ENCODE data around the gene TIMMDC1. TPM values are rescaled to one million over a fixed set of nuclear protein-coding genes. Genes with fewer than 3 reads are reported as not detected.

TIMMDC1 gene
- total and polyA plus RNA-seq, 10 of the 15 experiments (the other 5 are each of a cell fraction or from before 2014, with no cell fraction given): 55.9 to 146 (median 72.1) TPM

DNA sequence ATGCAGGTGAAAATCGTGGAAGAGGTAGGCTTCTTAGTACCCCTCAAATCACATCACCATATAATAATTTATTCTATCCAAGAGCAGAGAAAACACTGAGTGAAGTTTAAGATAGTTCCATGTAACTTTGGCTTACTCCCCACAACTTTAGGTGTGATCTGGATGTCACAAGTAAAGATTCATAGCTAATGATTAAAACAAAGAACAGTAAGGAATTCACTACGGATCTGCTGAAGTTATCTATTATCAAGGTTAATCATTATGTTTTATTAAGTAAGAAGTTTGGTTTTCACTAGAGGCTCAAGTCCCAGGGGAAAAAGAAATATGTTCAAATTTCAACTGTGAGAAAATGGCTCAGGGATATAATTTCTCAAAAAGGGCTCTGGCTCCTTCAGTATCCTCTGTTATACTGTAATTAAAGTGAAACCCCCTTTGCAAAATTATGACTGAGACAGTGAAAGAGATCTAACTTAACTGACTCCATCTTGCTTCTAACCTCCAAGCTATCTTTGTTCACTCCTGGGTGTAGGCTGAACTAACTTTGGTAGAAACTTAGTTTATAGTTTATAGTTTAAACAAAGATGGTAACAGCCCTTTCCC is 43.9 kb downstream of the TIMMDC1 start:
- peak overlapping the region; percentile 51 for H3K4me2 ChIP-seq (ENCODE audit: control insufficient read depth, insufficient read depth)
- FAIRE-seq (no peak), ATAC-seq (peak; percentile 26), DNase-seq (ENCODE audit: low read depth, low spot score) (no peak)
- intact Hi-C loops (cut with micrococcal nuclease; ENCODE audit: unreplicated experiment): no loop called here
- ChIA-PET SMC1A (ENCODE audit: uncharacterized antibody, unreplicated experiment) (interaction anchor here (1.0 to 4.0 kb wide), 10 partner anchors 8 to 130 kb away, joined by 3 to 28 read pairs (median 6); partner anchors contain the start of gene CD80), RAD21 (ENCODE audit: unreplicated experiment) (interaction anchor here (1.3 to 6.0 kb wide), 6 partner anchors 15 to 134 kb away, joined by 3 to 27 read pairs (median 4); partner anchors contain the start of gene TMEM39A), POLR2A (interaction anchor here (0.6 to 2.3 kb wide), 7 partner anchors 14 to 87 kb away, joined by 3 to 11 read pairs (median 4); partner anchors contain the start of gene TIMMDC1), CTCF (interaction anchor here (0.8 to 1.7 kb wide), 5 partner anchors 8 to 139 kb away, joined by 3 to 7 read pairs (median 4); partner anchors contain the start of gene CD80)
- H3K4me1 ChIP-seq (ENCODE audit: control insufficient read depth, insufficient read depth, low read length): peaks cover 16% of the 10 kb centered on the region
- H3K9me3 ChIP-seq (replicated peaks; ENCODE audit: control insufficient read depth, insufficient read depth, low read length): no peaks in the 10 kb centered on the region; the same call in 1 of the 3 replicates
- H2AFZ ChIP-seq (ENCODE audit: control insufficient read depth, low read depth, low read length): no peak overlapping the region
- peak overlapping the region; percentile 55 for H3K27ac ChIP-seq (ENCODE audit: control insufficient read depth, insufficient read depth)
- 0 out of 2 replicates have a peak overlapping the region, but pooled peaks have one; percentile 17 for H3K4me3 ChIP-seq
- in situ Hi-C loops (cut with MboI): no loop called here
- H3K9ac ChIP-seq (ENCODE audit: control insufficient read depth, insufficient read depth, low read length): no peak overlapping the region
- H3K27me3 ChIP-seq (replicated peaks in 1 of 2; ENCODE audit: control insufficient read depth in 2 of 2, insufficient read depth in 2 of 2, low read length in 1 of 2): no peaks in the 10 kb centered on the region
- H4K20me1 ChIP-seq (ENCODE audit: control insufficient read depth, insufficient read depth): no peaks in the 10 kb centered on the region
- BruUV-seq (replicated peaks): no TSS peak
- peaks cover 0 to 40% of the 10 kb centered on the region in 2 experiments for H3K36me3 ChIP-seq (ENCODE audit: control insufficient read depth in 2 of 2, insufficient read depth in 2 of 2, low read length in 1 of 2)
- WGBS (ENCODE audit: insufficient coverage, insufficient replicate concordance, low lambda C conversion rate, missing lambda C conversion rate): 2% methylated on average over 2 of the region's 2 CpGs
- peaks cover 83% of the 10 kb centered on the region for H3K79me2 ChIP-seq (ENCODE audit: control insufficient read depth, insufficient read depth, low read length)
- TF ChIP-seq, protein P1, sequence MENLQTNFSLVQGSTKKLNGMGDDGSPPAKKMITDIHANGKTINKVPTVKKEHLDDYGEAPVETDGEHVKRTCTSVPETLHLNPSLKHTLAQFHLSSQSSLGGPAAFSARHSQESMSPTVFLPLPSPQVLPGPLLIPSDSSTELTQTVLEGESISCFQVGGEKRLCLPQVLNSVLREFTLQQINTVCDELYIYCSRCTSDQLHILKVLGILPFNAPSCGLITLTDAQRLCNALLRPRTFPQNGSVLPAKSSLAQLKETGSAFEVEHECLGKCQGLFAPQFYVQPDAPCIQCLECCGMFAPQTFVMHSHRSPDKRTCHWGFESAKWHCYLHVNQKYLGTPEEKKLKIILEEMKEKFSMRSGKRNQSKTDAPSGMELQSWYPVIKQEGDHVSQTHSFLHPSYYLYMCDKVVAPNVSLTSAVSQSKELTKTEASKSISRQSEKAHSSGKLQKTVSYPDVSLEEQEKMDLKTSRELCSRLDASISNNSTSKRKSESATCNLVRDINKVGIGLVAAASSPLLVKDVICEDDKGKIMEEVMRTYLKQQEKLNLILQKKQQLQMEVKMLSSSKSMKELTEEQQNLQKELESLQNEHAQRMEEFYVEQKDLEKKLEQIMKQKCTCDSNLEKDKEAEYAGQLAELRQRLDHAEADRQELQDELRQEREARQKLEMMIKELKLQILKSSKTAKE (IDR thresholded peaks at IDR 0.05; ENCODE audit: low read depth, poor library complexity, severe bottlenecking): no peak
- TF ChIP-seq, protein P2, sequence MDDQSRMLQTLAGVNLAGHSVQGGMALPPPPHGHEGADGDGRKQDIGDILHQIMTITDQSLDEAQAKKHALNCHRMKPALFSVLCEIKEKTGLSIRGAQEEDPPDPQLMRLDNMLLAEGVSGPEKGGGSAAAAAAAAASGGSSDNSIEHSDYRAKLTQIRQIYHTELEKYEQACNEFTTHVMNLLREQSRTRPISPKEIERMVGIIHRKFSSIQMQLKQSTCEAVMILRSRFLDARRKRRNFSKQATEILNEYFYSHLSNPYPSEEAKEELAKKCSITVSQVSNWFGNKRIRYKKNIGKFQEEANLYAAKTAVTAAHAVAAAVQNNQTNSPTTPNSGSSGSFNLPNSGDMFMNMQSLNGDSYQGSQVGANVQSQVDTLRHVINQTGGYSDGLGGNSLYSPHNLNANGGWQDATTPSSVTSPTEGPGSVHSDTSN (IDR thresholded peaks at IDR 0.05; ENCODE audit: insufficient replicate concordance, low read depth, low read length): no peak
- TF ChIP-seq MTA2 (IDR thresholded peaks at IDR 0.05; ENCODE audit: low read depth) (no peak), MYB (IDR thresholded peaks at IDR 0.05; ENCODE audit: borderline replicate concordance, low read depth, low read length) (no peak), MEF2B (IDR thresholded peaks at IDR 0.05; ENCODE audit: partially characterized antibody, poor library complexity, severe bottlenecking) (peak; percentile 89), CREB1 (IDR thresholded peaks at IDR 0.05; ENCODE audit: low read depth) (no peak), ATF7 (IDR thresholded peaks at IDR 0.05; ENCODE audit: low read depth) (no peak), SRF (IDR thresholded peaks at IDR 0.05; ENCODE audit: low read depth in 2 of 2, low read length in 2 of 2) (no peak)
- TF ChIP-seq, protein P3, sequence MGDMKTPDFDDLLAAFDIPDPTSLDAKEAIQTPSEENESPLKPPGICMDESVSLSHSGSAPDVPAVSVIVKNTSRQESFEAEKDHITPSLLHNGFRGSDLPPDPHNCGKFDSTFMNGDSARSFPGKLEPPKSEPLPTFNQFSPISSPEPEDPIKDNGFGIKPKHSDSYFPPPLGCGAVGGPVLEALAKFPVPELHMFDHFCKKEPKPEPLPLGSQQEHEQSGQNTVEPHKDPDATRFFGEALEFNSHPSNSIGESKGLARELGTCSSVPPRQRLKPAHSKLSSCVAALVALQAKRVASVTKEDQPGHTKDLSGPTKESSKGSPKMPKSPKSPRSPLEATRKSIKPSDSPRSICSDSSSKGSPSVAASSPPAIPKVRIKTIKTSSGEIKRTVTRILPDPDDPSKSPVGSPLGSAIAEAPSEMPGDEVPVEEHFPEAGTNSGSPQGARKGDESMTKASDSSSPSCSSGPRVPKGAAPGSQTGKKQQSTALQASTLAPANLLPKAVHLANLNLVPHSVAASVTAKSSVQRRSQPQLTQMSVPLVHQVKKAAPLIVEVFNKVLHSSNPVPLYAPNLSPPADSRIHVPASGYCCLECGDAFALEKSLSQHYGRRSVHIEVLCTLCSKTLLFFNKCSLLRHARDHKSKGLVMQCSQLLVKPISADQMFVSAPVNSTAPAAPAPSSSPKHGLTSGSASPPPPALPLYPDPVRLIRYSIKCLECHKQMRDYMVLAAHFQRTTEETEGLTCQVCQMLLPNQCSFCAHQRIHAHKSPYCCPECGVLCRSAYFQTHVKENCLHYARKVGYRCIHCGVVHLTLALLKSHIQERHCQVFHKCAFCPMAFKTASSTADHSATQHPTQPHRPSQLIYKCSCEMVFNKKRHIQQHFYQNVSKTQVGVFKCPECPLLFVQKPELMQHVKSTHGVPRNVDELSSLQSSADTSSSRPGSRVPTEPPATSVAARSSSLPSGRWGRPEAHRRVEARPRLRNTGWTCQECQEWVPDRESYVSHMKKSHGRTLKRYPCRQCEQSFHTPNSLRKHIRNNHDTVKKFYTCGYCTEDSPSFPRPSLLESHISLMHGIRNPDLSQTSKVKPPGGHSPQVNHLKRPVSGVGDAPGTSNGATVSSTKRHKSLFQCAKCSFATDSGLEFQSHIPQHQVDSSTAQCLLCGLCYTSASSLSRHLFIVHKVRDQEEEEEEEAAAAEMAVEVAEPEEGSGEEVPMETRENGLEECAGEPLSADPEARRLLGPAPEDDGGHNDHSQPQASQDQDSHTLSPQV (IDR thresholded peaks at IDR 0.05): peak; percentile 99
- TF ChIP-seq, protein P4, sequence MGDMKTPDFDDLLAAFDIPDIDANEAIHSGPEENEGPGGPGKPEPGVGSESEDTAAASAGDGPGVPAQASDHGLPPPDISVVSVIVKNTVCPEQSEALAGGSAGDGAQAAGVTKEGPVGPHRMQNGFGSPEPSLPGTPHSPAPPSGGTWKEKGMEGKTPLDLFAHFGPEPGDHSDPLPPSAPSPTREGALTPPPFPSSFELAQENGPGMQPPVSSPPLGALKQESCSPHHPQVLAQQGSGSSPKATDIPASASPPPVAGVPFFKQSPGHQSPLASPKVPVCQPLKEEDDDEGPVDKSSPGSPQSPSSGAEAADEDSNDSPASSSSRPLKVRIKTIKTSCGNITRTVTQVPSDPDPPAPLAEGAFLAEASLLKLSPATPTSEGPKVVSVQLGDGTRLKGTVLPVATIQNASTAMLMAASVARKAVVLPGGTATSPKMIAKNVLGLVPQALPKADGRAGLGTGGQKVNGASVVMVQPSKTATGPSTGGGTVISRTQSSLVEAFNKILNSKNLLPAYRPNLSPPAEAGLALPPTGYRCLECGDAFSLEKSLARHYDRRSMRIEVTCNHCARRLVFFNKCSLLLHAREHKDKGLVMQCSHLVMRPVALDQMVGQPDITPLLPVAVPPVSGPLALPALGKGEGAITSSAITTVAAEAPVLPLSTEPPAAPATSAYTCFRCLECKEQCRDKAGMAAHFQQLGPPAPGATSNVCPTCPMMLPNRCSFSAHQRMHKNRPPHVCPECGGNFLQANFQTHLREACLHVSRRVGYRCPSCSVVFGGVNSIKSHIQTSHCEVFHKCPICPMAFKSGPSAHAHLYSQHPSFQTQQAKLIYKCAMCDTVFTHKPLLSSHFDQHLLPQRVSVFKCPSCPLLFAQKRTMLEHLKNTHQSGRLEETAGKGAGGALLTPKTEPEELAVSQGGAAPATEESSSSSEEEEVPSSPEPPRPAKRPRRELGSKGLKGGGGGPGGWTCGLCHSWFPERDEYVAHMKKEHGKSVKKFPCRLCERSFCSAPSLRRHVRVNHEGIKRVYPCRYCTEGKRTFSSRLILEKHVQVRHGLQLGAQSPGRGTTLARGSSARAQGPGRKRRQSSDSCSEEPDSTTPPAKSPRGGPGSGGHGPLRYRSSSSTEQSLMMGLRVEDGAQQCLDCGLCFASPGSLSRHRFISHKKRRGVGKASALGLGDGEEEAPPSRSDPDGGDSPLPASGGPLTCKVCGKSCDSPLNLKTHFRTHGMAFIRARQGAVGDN (IDR thresholded peaks at IDR 0.05): peak; percentile 99

Measured in GM12878 (cell line).